Duodenal mucosa (tissue), 2 donors: ENCODE data around the gene SHMT1.
A peak's percentile ranks its signal among the peaks of the same experiment; 100 is the strongest.
"Not testable (repeated sequence)": the region's sequence is repeated elsewhere in the genome, so short reads cannot be mapped to it uniquely, and the experiment has no call there.

Experiments used
- H3K27ac ChIP-seq: one replicate; pipeline ENCODE4 v1.7.0; 2013; ENCODE audit warnings: low read depth, low read length
- H3K27me3 ChIP-seq, 2 donors: one replicate each; pipeline ENCODE4 v1.7.0; 2013; ENCODE audit warnings: low read length in 2 of 2, control low read depth in 1 of 2; ENCODE audit not compliant: insufficient read depth in 2 of 2, control insufficient read depth in 1 of 2
- H3K36me3 ChIP-seq, 2 donors: one replicate each; pipeline ENCODE4 v1.7.0; 2013; ENCODE audit warnings: low read length in 2 of 2, control low read depth in 1 of 2; ENCODE audit not compliant: insufficient read depth in 2 of 2, control insufficient read depth in 1 of 2
- H3K4me1 ChIP-seq, 2 donors: one replicate each; pipeline ENCODE4 v1.7.0; 2013; ENCODE audit warnings: low read length in 2 of 2, control low read depth in 1 of 2; ENCODE audit not compliant: insufficient read depth in 2 of 2, control insufficient read depth in 1 of 2
- H3K4me3 ChIP-seq, 2 donors: one replicate each; pipeline ENCODE4 v1.7.0; 2013; ENCODE audit warnings: low read length in 2 of 2, low read depth in 1 of 2
- H3K9ac ChIP-seq, 2 donors: one replicate each; pipeline ENCODE4 v1.7.0; 2013; ENCODE audit warnings: low read length in 2 of 2, low read depth in 1 of 2
- H3K9me3 ChIP-seq, 2 donors: one replicate each; pipeline ENCODE4 v1.7.0; 2013; ENCODE audit warnings: low read length in 2 of 2, control low read depth in 1 of 2; ENCODE audit not compliant: control insufficient read depth in 1 of 2

Gene SHMT1

GRCh38 chr17:18319604-18320256 lies 43.6 kb downstream of the SHMT1 start:
- Histone ChIP-seq H3K9me3 (no peaks in the 10 kb centered on the region), H3K4me1 (peaks cover 45 to 51% of the 10 kb centered on the region in 2 donors), H3K27me3 (no peaks in the 10 kb centered on the region), H3K4me3 (no peak overlapping the region), H3K36me3 (peaks cover 15 to 39% of the 10 kb centered on the region in 2 donors), H3K27ac (no peak overlapping the region), H3K9ac (no peak overlapping the region)

GRCh38 chr17:18318771-18319450 lies 44.4 kb downstream of the SHMT1 start:
- Histone ChIP-seq H3K27ac (no peak overlapping the region), H3K4me1 (peaks cover 46 to 56% of the 10 kb centered on the region in 2 donors), H3K9ac (no peak overlapping the region), H3K4me3 (no peak overlapping the region), H3K36me3 (peaks cover 10 to 31% of the 10 kb centered on the region in 2 donors), H3K27me3 (no peaks in the 10 kb centered on the region), H3K9me3 (no peaks in the 10 kb centered on the region)

GRCh38 chr17:18318117-18318516 lies 45.2 kb downstream of the SHMT1 start:
- peaks cover 7 to 23% of the 10 kb centered on the region in 2 donors for H3K36me3 ChIP-seq
- peak overlapping the region; percentile 17 to 34 for H3K4me3 ChIP-seq
- peaks cover 54 to 63% of the 10 kb centered on the region in 2 donors for H3K4me1 ChIP-seq
- no peak overlapping the region for H3K27ac ChIP-seq
- no peaks in the 10 kb centered on the region for H3K27me3 ChIP-seq
- H3K9ac ChIP-seq: no peak overlapping the region
- H3K9me3 ChIP-seq: no peaks in the 10 kb centered on the region

- Histone ChIP-seq H3K27ac (no peak overlapping the region), H3K27me3 (no peaks in the 10 kb centered on the region), H3K4me3 (peak overlapping the region; percentile 97), H3K9ac (peak overlapping the region; percentile 89 to 93), H3K36me3 (peaks cover 0 to 20% of the 10 kb centered on the region in 2 donors), H3K9me3 (no peaks in the 10 kb centered on the region), H3K4me1 (peaks cover 56 to 68% of the 10 kb centered on the region in 2 donors)
These were observed 47.4 kb downstream of the SHMT1 start for GRCh38 chr17:18315961-18316360.

- Histone ChIP-seq H3K27ac (peak overlapping the region; percentile 87), H3K9me3 (no peaks in the 10 kb centered on the region), H3K9ac (peak overlapping the region; percentile 89 to 93), H3K4me3 (peak overlapping the region; percentile 97), H3K36me3 (peaks cover 0 to 17% of the 10 kb centered on the region in 2 donors), H3K27me3 (no peaks in the 10 kb centered on the region), H3K4me1 (peaks cover 54 to 67% of the 10 kb centered on the region in 2 donors)
These were observed 47.8 kb downstream of the SHMT1 start for GRCh38 chr17:18315562-18315922.

- no peaks in the 10 kb centered on the region for H3K27me3 ChIP-seq
- peaks cover 48 to 61% of the 10 kb centered on the region in 2 donors for H3K4me1 ChIP-seq
- peak within 1 kb of the TSS; percentile 89 to 93 for H3K9ac ChIP-seq
- peak within 1 kb of the TSS; percentile 87 for H3K27ac ChIP-seq
- H3K9me3 ChIP-seq: no peaks in the 10 kb centered on the region
- H3K36me3 ChIP-seq: peaks cover 0 to 16% of the 10 kb centered on the region in 2 donors
- H3K4me3 ChIP-seq: peak within 1 kb of the TSS; percentile 97
These were observed 48.4 kb downstream of the SHMT1 start, which contains the start of the genes SMCR8 and TOP3A for GRCh38 chr17:18314731-18315561. Gene SMCR8, plus strand, starts transcription at chr17:18315293. Its CDS starts 497 bp downstream, at chr17:18315790. Gene TOP3A, minus strand, starts transcription at chr17:18314994. Its CDS starts 216 bp downstream, at chr17:18314778.

GRCh38 chr17:18314059-18314730 lies 49.2 kb downstream of the SHMT1 start:
- peak overlapping the region; percentile 87 for H3K27ac ChIP-seq
- peaks cover 0 to 16% of the 10 kb centered on the region in 2 donors for H3K36me3 ChIP-seq
- no peaks in the 10 kb centered on the region for H3K27me3 ChIP-seq
- H3K4me3 ChIP-seq: peak overlapping the region; percentile 97
- H3K4me1 ChIP-seq: peaks cover 45 to 54% of the 10 kb centered on the region in 2 donors
- H3K9me3 ChIP-seq: no peaks in the 10 kb centered on the region
- peak overlapping the region; percentile 84 to 93 for H3K9ac ChIP-seq

GRCh38 chr17:18309202-18309601 lies 54.1 kb downstream of the SHMT1 start:
- H3K9ac ChIP-seq: no peak overlapping the region
- no peaks in the 10 kb centered on the region for H3K27me3 ChIP-seq
- peaks cover 18 to 41% of the 10 kb centered on the region in 2 donors for H3K36me3 ChIP-seq

GRCh38 chr17:18303206-18303605 lies 60.1 kb downstream of the SHMT1 start:
- H3K36me3 ChIP-seq: peaks cover 46 to 77% of the 10 kb centered on the region in 2 donors
- H3K9ac ChIP-seq, H3K9me3 ChIP-seq, H3K27me3 ChIP-seq, H3K4me3 ChIP-seq, H3K27ac ChIP-seq, H3K4me1 ChIP-seq: not testable (repeated sequence)

More at GRCh38 chr17:18309202-18309601, 54.1 kb downstream of the SHMT1 start:
- Histone ChIP-seq H3K9me3 (no peaks in the 10 kb centered on the region), H3K4me1 (peaks cover 11 to 16% of the 10 kb centered on the region in 2 donors), H3K27ac (no peak overlapping the region), H3K4me3 (no peak overlapping the region)
